ENCODE results near the gene ADAMTSL3.

GRCh38 chr15:83899670-83900069 lies 245.7 kb downstream of the ADAMTSL3 start:
- no peak for TF ChIP-seq CTCF (IDR thresholded peaks at IDR 0.05)
- no peak for TF ChIP-seq EP300 (IDR thresholded peaks at IDR 0.05)

Data from suprapubic skin (tissue), 3 donors.